HG03565 (cell line): Measurements from ENCODE around the gene WDR55.
"Not testable (repeated sequence)": the region's sequence is repeated elsewhere in the genome, so short reads cannot be mapped to it uniquely, and the experiment has no call there.

ENCODE experiments used
- ATAC-seq: cut with Tn5 transposase; IDR thresholded peaks from one replicate; pipeline ENCODE4 v1.9.1; 2021; ENCODE audit warnings: mild to moderate bottlenecking, moderate library complexity; ENCODE audit not compliant: unreplicated experiment

The WDR55 gene

DNA sequence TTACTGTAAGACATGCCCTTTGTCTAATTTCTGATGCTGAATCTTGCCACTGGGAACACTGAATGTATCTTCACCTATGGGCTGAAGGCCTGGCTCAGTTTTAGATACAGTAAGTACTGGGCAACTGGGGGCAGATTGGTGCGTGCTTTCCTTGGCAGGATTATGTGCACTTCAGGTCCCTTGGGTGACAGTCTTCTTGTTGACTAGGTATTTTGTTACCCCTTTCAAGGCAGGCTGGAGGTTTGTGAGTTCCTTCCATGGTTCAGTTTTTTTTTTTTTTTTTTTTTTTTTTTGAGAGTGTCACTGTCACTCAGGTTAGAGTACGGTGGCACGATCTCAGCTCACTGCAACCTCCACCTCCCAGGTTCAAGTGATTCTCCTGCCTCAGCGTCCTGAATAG, 43.1 kb downstream of the WDR55 start:
- ATAC-seq: no peak

DNA sequence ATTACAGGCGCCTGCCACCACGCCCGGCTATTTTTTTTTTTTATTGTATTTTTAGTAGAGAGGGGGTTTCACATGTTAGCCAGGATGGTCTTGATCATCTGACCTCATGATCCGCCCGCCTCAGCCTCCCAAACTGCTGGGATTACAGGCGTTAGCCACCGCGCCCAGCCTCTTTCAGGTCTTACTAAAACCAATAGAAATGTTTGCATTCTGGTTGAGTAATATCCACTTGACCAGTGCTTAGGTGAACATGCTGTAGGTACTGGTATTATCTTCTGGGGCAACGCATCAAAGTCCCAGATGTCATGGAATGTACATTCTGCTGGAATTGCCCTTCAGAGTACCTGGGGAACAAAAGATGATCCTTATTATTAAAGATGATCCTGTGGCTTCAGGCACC, 44.1 kb downstream of the WDR55 start:
- not testable (repeated sequence) for ATAC-seq

DNA sequence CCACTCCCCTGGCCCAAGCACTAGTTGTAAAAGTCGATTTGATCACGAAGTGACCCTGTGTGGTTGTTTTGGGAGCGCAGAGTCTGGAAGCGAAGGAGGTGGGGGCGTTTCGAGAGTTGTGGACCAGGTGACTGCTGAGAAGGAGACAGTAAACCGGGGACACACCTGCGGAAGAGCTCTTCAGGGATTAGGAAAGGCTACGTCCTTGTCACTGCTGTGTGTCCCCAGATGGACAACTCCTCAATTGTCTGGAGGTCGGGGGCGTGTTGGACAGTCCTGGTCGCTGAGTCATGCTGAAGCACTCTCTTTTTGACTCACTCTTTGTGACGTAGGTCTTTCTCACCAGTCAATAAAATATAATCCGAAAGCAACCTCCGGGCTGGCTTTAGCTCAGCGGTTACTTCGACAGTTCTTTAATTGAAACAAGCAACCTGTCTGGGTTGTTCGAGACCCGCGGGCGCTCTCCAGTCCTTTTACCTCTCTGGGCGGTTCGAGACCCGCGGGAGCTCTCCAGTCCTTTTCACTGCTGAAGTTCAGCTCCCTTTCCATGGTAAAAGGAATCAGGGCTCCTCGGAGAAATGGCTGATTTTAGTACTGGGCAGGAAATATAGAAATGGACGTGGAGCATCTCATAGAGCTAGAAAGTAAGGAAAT, 46.3 kb downstream of the WDR55 start:
- ATAC-seq: peak; percentile 88

DNA sequence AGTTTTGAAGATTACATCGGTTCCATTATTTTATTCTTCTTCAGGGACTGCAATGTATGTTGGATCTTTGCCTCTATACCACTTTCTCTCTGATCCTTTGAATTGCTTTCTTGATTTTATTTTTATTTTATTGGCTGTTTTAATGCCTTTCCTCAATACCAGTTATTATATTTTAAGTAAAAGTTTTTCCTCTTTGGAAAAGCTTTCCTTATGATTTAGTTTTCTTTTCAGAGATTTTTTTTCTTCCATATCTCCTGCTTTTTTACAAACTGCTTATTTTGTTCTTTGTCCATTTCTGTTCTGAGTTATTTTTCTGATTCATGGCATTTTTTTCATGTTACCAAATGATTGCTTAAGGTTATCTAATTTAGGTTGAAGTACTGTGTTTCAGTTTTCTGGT, 47.1 kb downstream of the WDR55 start:
- no peak for ATAC-seq

DNA sequence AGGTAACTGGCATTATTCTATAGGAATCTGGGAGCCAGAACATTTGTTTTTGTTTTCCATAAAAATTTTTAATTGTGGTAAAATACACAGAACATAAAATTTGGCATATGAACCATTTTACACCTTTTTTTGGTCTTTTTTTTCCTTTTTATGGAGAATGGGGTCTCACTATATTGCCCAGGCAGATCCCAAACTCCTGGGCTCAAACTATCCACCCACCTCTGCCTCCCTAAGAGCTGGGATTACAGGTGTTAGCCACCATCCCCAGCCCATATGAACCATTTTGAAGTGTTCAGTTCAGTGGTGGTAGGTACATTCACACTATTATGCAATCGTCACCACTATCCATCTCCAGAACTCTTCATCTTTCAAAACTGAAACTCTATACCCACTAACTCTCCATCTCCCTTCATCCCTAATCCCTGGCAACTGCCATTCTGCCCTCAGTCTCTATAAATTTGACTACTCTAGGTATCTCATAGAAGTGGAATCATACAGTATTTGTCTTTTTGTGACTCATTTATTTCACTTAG, 48.9 kb downstream of the WDR55 start:
- ATAC-seq: no peak

DNA sequence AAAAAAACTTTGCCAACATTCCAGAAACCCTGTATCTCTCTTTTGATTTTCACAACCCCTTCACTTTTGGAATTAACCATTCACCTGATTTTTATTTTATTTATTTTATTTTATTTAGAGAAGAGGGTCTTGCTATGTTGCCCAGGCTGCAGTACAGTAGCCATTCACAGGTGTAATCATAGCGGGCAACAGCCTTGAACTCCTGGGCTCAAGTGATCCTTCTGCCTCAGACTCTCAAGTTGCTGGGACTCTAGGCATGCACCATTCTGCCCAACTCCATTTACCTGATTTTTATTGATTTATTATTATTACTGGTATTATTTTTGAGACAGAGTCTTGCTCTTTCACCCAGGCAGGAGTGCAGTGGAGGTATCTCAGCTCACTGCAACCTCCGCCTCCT, 51.5 kb downstream of the WDR55 start:
- not testable (repeated sequence) for ATAC-seq

DNA sequence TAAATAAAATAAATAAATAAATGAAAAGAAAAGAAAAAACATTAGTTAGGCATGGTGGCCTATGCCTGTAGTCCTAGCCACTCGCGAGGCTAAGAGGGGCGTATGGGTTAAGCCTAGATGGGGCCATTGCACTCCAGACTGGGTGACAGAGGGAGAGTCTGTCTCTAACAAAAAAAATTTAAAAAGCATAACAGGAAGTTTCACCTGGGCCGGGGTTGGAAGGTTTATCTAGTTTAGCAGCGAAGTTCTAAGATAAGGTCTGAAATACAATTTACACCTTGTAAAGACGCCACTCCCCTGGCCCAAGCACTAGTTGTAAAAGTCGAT, 53.5 kb downstream of the WDR55 start:
- no peak for ATAC-seq

DNA sequence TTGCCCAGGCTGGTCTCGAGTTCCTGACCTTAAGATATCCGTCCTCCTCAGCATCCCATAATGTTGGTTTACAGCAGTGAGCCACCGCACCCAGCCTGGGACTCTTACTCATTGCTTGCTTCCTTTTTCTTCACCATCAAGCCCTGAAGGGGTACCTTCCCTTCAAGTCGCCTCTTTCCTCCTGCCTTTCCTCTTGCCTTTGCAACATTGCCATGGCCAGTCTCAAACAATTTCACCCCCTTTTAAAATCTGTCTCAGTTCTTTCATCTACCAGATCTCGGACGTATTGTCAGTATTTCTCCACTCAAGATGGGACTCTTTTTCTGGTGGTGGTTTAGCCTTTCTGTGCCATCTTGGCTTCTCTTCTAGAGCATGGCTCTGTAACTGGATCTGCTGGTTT, 56.0 kb downstream of the WDR55 start:
- not testable (repeated sequence) for ATAC-seq

DNA sequence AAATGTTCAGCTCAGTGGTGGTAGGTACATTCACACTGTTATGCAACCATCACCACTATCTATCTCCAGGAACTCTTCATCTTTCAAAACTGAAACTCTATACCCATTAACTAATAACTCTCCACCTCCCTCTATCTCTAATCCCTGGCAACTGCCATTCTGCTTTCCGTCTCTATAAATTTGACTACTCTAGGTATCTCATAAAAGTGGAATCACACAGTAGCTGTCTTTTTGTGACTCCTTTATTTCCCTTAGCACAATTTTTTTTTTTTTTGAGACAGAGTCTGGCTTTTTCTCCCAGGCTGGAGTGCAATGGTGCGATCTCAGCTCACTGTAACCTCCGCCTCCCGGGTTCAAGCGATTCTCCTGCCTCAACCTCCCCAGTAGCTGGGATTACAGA, 56.7 kb downstream of the WDR55 start:
- ATAC-seq: not testable (repeated sequence)
